Astrocyte of the cerebellum (primary cell): ENCODE results near the gene PTGER1.
"Not testable (repeated sequence)": the region's sequence is repeated elsewhere in the genome, so short reads cannot be mapped to it uniquely, and the experiment has no call there.

Experiments
- DNase-seq: peaks from one replicate; pipeline ENCODE4 v3.0.0-alpha.2; 2011; ENCODE audit warnings: low read depth
- H3K4me3 ChIP-seq: 2 replicates; pipeline ENCODE4 v1.5.1; 2011; ENCODE audit warnings: mild to moderate bottlenecking, low read depth, low read length, moderate library complexity
- in situ Hi-C: cut with HindIII; loops from 2 replicates; pipeline ENCODE4 v1.10.0; 2017; ENCODE audit warnings: low sequenced_read_pairs
- TF ChIP-seq, protein P1 (sequence below): IDR thresholded peaks from 2 replicates; pipeline ENCODE4 v1.5.1; 2012; ENCODE audit warnings: low read length, low read depth, moderate library complexity, mild to moderate bottlenecking; ENCODE audit errors: missing control alignments

Gene PTGER1

DNA sequence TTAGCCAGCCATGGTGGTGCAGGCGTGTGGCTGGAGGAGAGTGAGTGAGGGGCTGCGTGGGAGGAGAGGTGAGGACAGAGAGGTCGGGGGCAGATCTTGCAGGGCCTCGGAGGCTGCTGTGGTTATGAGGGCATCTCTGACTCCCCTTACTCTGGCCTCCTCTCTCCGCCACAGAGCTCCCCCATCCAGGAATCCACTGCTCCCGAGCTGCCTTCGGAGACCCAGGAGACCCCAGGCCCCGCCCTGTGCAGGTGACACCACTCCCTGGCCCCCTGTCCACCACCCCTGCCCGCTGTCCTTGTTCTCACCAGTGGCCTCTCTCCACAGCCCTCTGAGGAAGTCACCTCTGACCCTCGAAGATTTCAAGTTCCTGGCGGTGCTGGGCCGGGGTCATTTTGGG lies 7.8 kb downstream of the PTGER1 start:
- TF ChIP-seq, protein P1, sequence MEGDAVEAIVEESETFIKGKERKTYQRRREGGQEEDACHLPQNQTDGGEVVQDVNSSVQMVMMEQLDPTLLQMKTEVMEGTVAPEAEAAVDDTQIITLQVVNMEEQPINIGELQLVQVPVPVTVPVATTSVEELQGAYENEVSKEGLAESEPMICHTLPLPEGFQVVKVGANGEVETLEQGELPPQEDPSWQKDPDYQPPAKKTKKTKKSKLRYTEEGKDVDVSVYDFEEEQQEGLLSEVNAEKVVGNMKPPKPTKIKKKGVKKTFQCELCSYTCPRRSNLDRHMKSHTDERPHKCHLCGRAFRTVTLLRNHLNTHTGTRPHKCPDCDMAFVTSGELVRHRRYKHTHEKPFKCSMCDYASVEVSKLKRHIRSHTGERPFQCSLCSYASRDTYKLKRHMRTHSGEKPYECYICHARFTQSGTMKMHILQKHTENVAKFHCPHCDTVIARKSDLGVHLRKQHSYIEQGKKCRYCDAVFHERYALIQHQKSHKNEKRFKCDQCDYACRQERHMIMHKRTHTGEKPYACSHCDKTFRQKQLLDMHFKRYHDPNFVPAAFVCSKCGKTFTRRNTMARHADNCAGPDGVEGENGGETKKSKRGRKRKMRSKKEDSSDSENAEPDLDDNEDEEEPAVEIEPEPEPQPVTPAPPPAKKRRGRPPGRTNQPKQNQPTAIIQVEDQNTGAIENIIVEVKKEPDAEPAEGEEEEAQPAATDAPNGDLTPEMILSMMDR: no peak
- in situ Hi-C loops: no loop called here
- DNase-seq: no peak
- no peak overlapping the region for H3K4me3 ChIP-seq

DNA sequence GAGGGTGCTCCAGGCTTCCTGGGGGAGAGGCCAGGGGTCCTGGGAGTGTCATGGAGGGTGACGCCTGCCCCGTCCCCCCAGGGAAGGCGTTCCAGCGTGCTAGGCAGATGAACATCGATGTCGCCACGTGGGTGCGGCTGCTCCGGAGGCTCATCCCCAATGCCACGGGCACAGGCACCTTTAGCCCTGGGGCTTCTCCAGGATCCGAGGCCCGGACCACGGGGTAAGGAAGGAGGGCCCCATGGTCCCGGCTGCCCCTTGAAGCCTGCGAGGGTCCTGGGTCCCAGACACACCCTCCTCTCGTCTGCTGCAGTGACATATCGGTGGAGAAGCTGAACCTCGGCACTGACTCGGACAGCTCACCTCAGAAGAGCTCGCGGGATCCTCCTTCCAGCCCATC lies 11.4 kb downstream of the PTGER1 start:
- H3K4me3 ChIP-seq: no peak overlapping the region
- TF ChIP-seq, protein P1: no peak
- no peak for DNase-seq
- in situ Hi-C loops: no loop called here

GRCh38 chr19:14462401-14462800 lies 12.8 kb downstream of the PTGER1 start:
- DNase-seq, H3K4me3 ChIP-seq, in situ Hi-C loops: not testable (repeated sequence)

DNA sequence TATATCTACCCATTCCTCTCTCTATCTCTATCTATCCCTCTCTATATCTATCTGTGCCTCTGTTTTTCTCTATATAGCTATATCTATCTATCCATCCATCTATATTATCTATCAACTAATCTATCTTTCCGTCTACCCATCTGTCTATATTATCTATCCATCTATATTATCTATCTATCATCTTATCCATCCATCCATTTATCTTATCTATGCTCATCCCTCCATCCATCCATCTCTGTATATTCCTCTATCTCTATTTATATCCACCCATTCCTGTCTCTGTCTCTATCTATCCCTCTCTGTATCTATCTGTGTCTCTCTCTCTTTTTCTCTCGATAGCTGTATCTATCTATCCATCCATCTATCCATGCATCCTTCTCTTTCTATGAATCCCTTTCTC lies 14.2 kb downstream of the PTGER1 start:
- H3K4me3 ChIP-seq: no peak overlapping the region
- DNase-seq: no peak
- in situ Hi-C loops: no loop called here
- TF ChIP-seq, protein P1: no peak

- H3K4me3 ChIP-seq: no peak overlapping the region
- no peak for DNase-seq
- in situ Hi-C loops: no loop called here
- TF ChIP-seq, protein P1: no peak
Observed at GRCh38 chr19:14459703-14460102, 15.5 kb downstream of the PTGER1 start.

- DNase-seq, in situ Hi-C loops, H3K4me3 ChIP-seq: not testable (repeated sequence)
Observed at GRCh38 chr19:14452303-14452702, 22.9 kb downstream of the PTGER1 start.

DNA sequence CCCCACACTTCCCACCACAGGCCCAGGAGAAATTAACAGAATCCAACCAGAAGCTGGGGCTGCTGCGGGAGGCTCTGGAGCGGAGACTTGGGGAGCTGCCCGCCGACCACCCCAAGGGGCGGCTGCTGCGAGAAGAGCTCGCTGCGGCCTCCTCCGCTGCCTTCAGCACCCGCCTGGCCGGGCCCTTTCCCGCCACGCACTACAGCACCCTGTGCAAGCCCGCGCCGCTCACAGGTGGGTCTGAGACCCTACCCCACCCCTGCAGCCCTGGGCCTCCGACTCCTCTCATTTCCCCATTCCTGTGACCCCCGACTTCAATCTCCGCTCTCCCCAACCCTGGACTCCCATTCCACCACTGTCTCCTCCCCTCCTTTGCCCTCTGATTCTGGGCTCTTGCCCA lies 24.3 kb downstream of the PTGER1 start:
- H3K4me3 ChIP-seq: no peak overlapping the region
- DNase-seq: no peak
- TF ChIP-seq, protein P1: no peak
- in situ Hi-C loops: no loop called here

GRCh38 chr19:14450168-14450874 lies 24.8 kb downstream of the PTGER1 start:
- H3K4me3 ChIP-seq: no peak overlapping the region
- DNase-seq: no peak
- TF ChIP-seq, protein P1: no peak
- in situ Hi-C loops: no loop called here
